ENCODE measurements around the gene OSBPL3. TPM values are rescaled to one million over a fixed set of nuclear protein-coding genes. Genes with fewer than 3 reads are reported as not detected.

The OSBPL3 gene
- total RNA-seq, 1 experiment from 2014 or later = 8.6 TPM

DNA sequence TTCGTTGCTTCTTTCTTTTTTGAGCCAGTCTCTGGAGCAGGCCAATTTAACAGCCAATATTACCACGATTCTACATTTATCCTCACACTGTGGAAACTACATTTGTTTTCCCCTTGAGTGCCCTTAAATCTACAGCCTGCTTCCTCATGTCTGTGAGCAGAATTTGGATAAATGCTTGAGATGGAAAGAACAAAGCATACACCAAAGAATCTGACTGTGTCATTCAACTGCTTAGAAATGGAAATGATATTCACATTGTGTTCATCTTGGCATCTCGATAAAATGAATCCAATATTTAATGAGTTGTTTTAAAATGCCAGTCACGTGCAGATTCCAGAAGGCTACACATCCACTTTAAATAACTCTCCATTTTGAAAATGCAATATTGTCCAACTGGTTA is 181.7 kb downstream of the OSBPL3 start:
- H3K27ac Mint-ChIP-seq = no peak overlapping the region
- H3K4me3 Mint-ChIP-seq = no peak overlapping the region

More for the DNA sequence above, 181.7 kb downstream of the OSBPL3 start:
- Histone ChIP-seq H3K4me1 (ENCODE audit: insufficient read depth, low read length) (no peaks in the 10 kb centered on the region; the same call in 1 of the 2 replicates), H3K56ac (ENCODE audit: insufficient read length, low read depth, low read length) (no peak overlapping the region), H3K9ac (ENCODE audit: extremely low read depth, insufficient read length, low read length) (no peak overlapping the region), H4K8ac (replicated peaks; ENCODE audit: insufficient read length, low read depth, low read length) (no peak overlapping the region), H3K79me2 (ENCODE audit: insufficient read depth, low read length) (no peaks in the 10 kb centered on the region), H2AK5ac (ENCODE audit: insufficient read length, low read length) (no peak overlapping the region), H4K20me1 (ENCODE audit: control insufficient read depth, insufficient read depth, insufficient read length) (no peaks in the 10 kb centered on the region), H4K91ac (ENCODE audit: insufficient read length, low read depth, low read length) (no peak overlapping the region), H3K18ac (ENCODE audit: insufficient read length, low read depth, low read length) (no peak overlapping the region), H3K4ac (ENCODE audit: low read depth, low read length) (no peak overlapping the region), H2AFZ (ENCODE audit: low read length) (no peak overlapping the region), H3K4me2 (ENCODE audit: insufficient read depth, insufficient read length, low read length) (no peak overlapping the region), H3T11ph (ENCODE audit: low read length) (no peak overlapping the region), H3K27ac (ENCODE audit: insufficient read length, low read depth, low read length) (no peak overlapping the region), H2BK12ac (ENCODE audit: insufficient read length, low read depth, low read length) (no peak overlapping the region), H3K79me1 (ENCODE audit: insufficient read depth, low read depth, low read length, poor library complexity, severe bottlenecking) (no peaks in the 10 kb centered on the region), H4K5ac (ENCODE audit: insufficient read length, low read depth, low read length) (no peak overlapping the region), H2BK120ac (ENCODE audit: low read depth, low read length, poor library complexity, severe bottlenecking) (no peak overlapping the region), H3K14ac (ENCODE audit: insufficient read depth, low read length) (no peak overlapping the region), H2BK15ac (ENCODE audit: low read depth, low read length) (no peak overlapping the region), H3K23ac (ENCODE audit: insufficient read length, low read depth, low read length) (no peak overlapping the region), H2BK5ac (ENCODE audit: insufficient read length, low read length) (no peak overlapping the region), H3K27me3 (ENCODE audit: insufficient read depth, low read length) (no peaks in the 10 kb centered on the region), H2BK20ac (ENCODE audit: low read depth, low read length, poor library complexity, severe bottlenecking) (no peak overlapping the region), H3K9me3 (ENCODE audit: control insufficient read depth, low read depth, low read length) (no peaks in the 10 kb centered on the region), H3K23me2 (ENCODE audit: insufficient read length, low read depth, low read length, poor library complexity, severe bottlenecking) (no peaks in the 10 kb centered on the region)
- WGBS (ENCODE audit: extremely low coverage, insufficient read length, low lambda C conversion rate) = no CpG with 5 or more reads among the region's 4 CpGs
- no peak for DNase-seq
- Mint-ChIP-seq H3K4me1 (peaks cover 15 to 21% of the 10 kb centered on the region in 2 experiments), H3K36me3 (ENCODE audit: insufficient read depth in 1 of 3, low read depth in 3 of 3) (peaks cover 13 to 25% (median 16%) of the 10 kb centered on the region in 3 experiments), H3K9me3 (peaks cover 0 to 4% of the 10 kb centered on the region in 2 experiments; a peak in 4 of 5 replicates), H3K27me3 (ENCODE audit: low read depth) (no peaks in the 10 kb centered on the region)
- TF ChIP-seq, protein P1, sequence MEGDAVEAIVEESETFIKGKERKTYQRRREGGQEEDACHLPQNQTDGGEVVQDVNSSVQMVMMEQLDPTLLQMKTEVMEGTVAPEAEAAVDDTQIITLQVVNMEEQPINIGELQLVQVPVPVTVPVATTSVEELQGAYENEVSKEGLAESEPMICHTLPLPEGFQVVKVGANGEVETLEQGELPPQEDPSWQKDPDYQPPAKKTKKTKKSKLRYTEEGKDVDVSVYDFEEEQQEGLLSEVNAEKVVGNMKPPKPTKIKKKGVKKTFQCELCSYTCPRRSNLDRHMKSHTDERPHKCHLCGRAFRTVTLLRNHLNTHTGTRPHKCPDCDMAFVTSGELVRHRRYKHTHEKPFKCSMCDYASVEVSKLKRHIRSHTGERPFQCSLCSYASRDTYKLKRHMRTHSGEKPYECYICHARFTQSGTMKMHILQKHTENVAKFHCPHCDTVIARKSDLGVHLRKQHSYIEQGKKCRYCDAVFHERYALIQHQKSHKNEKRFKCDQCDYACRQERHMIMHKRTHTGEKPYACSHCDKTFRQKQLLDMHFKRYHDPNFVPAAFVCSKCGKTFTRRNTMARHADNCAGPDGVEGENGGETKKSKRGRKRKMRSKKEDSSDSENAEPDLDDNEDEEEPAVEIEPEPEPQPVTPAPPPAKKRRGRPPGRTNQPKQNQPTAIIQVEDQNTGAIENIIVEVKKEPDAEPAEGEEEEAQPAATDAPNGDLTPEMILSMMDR (conservative IDR thresholded peaks at IDR 0.05) = no peak

All from H9 (cell line).